ENCODE data around the gene FBXL4.

DNA sequence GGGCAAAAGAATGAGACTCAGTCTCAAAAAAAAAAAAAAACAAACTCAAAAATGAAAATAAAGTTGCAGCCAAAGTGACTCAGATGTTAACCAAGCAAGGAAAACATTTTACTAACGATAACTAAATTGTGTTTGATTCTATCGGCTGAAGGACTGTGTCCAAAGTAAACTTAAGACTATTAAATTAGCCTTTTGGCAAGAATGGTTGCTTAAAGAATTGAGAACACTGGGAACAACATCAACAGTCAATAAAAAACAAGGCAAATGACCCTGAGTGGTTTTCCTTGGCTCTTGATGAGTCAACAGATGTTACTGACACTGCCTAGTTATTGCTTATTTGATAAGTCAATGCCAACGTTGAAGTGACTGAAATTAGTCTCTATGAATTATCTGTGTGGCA lies 76.7 kb downstream of the FBXL4 start:
- TF ChIP-seq CTCF (IDR thresholded peaks at IDR 0.05 in 4 of 5, conservative IDR thresholded peaks at IDR 0.05 in 1 of 5), result no peak
- TF ChIP-seq POLR2A (IDR thresholded peaks at IDR 0.05), result no peak

Data from gastrocnemius medialis (tissue), 4 donors.